ENCODE data around the gene SLC7A5.

DNA sequence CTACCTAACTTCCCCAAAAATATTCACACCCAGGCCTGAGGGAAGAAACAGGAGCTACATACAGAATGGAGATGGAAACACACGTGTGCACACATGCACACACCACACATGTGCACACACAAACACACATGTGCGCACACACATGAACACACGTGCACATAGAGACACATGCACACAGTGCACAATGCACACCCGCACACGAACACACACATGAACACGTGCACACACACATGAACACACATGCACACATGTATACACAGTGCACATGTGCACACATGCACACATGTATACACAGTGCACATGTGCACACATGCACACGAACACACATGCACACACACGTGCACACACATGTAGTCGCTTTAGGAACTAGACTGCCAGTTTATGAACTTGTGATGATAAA is 48.2 kb upstream of the SLC7A5 start:
- TF ChIP-seq, protein P1, sequence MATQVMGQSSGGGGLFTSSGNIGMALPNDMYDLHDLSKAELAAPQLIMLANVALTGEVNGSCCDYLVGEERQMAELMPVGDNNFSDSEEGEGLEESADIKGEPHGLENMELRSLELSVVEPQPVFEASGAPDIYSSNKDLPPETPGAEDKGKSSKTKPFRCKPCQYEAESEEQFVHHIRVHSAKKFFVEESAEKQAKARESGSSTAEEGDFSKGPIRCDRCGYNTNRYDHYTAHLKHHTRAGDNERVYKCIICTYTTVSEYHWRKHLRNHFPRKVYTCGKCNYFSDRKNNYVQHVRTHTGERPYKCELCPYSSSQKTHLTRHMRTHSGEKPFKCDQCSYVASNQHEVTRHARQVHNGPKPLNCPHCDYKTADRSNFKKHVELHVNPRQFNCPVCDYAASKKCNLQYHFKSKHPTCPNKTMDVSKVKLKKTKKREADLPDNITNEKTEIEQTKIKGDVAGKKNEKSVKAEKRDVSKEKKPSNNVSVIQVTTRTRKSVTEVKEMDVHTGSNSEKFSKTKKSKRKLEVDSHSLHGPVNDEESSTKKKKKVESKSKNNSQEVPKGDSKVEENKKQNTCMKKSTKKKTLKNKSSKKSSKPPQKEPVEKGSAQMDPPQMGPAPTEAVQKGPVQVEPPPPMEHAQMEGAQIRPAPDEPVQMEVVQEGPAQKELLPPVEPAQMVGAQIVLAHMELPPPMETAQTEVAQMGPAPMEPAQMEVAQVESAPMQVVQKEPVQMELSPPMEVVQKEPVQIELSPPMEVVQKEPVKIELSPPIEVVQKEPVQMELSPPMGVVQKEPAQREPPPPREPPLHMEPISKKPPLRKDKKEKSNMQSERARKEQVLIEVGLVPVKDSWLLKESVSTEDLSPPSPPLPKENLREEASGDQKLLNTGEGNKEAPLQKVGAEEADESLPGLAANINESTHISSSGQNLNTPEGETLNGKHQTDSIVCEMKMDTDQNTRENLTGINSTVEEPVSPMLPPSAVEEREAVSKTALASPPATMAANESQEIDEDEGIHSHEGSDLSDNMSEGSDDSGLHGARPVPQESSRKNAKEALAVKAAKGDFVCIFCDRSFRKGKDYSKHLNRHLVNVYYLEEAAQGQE (IDR thresholded peaks at IDR 0.05; ENCODE audit: low read depth): no peak
- TF ChIP-seq, protein P2, sequence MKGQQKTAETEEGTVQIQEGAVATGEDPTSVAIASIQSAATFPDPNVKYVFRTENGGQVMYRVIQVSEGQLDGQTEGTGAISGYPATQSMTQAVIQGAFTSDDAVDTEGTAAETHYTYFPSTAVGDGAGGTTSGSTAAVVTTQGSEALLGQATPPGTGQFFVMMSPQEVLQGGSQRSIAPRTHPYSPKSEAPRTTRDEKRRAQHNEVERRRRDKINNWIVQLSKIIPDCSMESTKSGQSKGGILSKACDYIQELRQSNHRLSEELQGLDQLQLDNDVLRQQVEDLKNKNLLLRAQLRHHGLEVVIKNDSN (IDR thresholded peaks at IDR 0.05): no peak
- TF ChIP-seq EP300 (IDR thresholded peaks at IDR 0.05; ENCODE audit: borderline replicate concordance) (no peak), RAD21 (IDR thresholded peaks at IDR 0.05; ENCODE audit: low read depth) (no peak), CREB1 (IDR thresholded peaks at IDR 0.05; ENCODE audit: low read depth) (no peak)
